SHP77 (cell line): Measurements from ENCODE around the gene COL20A1.

ENCODE experiments used
- DNase-seq, 2 experiments: peaks; one replicate each; lab custom pipeline; 2025; lab: John Stamatoyannopoulos, UW

The COL20A1 gene

GRCh38 chr20:63348828-63349515, 56.0 kb downstream of the COL20A1 start:
- no peak for DNase-seq

DNA sequence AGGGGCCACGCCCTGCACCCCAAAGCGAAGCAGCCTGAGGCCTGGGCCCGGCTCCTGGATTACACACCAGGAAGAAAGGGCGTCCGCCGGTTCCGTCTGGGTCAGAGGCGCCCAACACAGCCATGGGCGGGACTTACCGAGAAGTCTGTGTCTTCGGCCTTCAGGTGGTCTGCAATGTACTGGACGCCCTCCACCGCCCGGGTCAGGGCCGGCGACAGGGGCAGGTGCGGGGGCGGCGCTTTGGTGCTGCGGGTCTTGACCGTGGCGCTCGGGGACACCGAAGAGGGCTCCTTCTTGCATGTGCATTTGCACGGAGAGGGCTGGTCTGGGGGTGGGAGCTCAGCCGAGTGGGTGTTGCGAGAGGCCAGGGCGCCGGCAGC, 56.5 kb downstream of the COL20A1 start:
- DNase-seq = no peak

DNA sequence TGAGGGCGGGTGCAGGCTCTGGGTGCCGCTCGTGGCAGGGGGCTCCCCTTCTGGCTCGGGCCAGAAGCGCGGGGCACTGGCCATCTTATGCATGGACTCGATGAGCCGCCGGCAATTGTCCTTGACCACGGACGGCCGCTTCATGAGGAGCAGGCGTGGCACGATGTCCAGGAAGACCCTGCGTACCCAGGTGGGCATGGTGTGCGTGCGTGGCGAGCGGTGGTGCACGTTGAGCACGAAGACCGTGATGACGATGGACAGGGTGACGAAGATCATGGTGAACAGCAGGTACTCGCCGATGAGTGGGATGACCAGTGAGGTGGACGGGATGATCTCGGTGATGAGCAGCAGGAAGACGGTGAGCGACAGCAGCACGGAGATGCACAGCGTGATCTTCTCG, 57.2 kb downstream of the COL20A1 start:
- no peak for DNase-seq

- no peak for DNase-seq
Measured at GRCh38 chr20:63350597-63351325, 57.8 kb downstream of the COL20A1 start.

- DNase-seq = no peak
Measured at GRCh38 chr20:63351326-63351700, 58.3 kb downstream of the COL20A1 start.

DNA sequence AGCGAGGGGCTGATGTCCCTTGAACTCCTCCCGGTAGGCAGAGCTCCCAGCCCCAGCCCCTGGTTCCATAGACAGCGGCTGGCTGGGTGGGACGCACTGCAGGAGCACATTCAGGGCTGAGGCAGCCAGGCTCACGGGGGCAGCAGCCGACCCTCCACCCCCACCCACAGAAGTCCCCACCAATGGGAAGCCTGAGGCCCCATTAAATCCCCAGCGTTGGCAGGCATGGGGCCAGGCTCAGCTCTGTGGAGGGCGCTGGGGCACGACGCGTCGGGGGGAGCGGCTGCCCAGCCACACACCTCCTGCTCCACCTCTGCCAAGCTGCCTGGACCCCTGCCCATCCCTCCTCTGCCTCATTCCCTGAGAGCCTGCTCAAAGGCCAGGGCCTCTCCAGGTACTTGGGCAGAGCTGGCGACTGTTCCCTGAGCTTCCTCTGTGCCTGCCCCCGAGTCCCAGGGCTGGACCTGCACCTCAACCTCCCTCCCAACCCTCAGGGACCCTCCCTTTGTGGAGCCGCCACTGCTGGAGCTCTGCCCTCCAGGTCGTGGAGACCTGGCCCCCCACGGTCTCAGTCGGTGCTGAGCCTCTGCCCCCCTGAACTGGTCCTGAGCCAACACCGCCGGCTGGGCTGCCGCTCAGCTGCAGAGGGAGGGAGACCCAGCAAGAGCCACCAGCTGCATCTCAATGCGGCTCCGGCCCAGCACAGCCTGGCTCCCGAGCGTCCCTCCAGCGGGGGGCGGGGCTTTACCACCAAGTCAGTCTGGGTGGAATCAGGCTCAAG, 59.0 kb downstream of the COL20A1 start:
- DNase-seq = peak; percentile 60 to 78

GRCh38 chr20:63352811-63353221, 59.8 kb downstream of the COL20A1 start:
- DNase-seq = no peak

DNA sequence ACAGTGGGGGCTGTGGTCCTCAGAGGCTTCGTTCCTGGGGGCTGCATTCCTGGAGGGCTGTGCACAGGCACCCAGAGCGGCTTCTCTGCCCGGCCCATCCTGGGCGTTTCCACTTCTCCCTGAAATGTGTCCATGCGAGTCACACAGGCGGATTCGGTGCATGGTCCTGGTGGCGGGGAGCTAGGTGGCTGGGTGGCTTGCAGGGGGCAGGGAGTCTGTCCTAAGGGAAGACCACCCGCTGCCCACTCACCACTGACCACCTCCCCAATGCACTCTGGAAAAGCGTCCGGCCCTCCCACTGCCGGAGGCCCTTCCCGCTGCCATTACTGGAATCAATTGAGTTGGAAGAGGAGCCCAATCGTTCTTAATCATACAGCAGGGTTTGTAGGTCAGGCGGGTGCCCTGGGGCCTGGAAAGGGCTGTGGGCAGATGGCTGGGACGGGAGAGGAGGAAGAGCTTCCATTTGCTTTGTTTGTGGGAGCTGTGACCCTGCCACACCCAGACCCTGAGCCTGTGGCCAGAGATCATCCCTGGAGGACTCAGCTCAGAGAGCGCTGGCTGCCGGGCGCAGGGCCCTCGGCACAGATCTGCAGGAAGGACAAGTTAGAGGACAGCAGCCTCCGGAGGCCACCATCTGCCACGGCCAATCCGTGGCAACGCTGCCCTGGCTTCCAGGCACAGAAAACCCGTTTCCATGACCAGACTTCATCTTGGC, 61.8 kb downstream of the COL20A1 start:
- DNase-seq = no peak

DNA sequence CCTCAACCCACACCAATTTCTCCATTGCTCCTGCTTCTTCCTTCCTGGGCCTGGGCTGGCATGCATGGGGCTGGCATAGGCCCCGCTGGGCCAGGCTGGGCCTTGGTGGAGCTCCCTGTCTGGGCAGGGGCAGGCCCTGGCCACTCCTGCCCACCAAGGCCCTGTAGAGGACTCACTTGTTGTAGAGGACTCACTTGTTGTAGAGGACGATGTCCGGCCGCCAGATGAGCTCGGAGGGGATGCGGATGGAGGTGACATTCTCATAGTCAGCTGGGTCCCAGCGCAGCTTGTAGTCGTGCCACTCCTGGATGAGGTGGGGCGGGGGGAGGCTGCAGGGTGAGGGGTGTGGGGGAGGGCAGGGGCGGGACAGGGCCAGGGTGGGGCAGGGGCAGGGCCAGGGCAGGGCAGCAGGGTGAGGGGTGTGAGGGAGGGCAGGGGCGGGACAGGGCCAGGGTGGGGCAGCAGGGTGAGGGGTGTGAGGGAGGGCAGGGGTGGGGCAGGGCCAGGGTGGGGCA, 62.9 kb downstream of the COL20A1 start:
- DNase-seq = no peak

- DNase-seq = no peak
Measured at GRCh38 chr20:63356511-63356910, 63.5 kb downstream of the COL20A1 start.

DNA sequence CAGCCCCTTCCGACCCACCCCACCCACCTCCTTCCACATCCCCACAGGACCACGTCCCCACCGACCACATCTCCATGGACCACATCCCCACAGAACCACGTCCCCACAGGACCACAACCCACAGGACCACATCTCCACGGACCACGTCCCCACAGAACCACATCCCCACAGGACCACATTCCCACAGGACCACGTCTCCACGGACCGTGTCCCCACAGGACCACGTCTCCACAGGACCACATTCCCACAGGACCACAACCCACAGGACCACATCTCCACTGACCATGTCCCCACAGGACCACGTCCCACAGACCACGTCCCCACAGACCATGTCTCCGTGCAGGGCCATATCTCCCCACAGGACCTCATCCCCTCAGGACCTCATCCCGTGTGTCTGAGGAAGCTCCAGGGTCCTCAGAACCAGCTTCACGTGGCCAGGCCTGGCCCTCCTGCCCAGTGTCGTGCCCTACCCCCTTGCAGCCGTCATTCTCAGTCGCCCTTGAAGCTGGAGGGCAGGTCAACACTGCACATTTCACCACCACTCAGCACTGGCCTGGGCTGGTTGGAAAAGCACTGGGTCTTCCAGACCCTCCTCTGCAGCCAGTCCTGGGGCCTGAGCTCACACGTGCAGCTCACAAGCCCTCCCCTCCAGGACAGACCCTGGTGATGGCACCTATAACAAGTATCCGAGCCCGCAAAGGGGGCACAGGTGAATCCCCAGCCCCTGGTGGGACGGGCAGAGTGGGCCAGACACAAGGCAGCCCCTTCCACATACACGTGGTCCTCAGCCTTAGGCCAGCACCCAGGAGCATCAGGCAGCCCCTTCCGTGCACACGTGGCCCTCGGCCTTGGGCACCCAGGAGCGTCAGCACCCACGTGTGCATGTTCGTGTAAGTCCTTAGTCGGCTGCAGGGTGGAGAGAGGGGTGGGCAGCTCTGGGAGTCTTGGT, 64.2 kb downstream of the COL20A1 start:
- no peak for DNase-seq

GRCh38 chr20:63357921-63358905, 65.2 kb downstream of the COL20A1 start:
- DNase-seq = peak in 1 of 2 experiments; percentile 56

GRCh38 chr20:63359164-63359934, 66.4 kb downstream of the COL20A1 start:
- no peak for DNase-seq

- DNase-seq = no peak
Measured at GRCh38 chr20:63359937-63360849, 67.2 kb downstream of the COL20A1 start.

DNA sequence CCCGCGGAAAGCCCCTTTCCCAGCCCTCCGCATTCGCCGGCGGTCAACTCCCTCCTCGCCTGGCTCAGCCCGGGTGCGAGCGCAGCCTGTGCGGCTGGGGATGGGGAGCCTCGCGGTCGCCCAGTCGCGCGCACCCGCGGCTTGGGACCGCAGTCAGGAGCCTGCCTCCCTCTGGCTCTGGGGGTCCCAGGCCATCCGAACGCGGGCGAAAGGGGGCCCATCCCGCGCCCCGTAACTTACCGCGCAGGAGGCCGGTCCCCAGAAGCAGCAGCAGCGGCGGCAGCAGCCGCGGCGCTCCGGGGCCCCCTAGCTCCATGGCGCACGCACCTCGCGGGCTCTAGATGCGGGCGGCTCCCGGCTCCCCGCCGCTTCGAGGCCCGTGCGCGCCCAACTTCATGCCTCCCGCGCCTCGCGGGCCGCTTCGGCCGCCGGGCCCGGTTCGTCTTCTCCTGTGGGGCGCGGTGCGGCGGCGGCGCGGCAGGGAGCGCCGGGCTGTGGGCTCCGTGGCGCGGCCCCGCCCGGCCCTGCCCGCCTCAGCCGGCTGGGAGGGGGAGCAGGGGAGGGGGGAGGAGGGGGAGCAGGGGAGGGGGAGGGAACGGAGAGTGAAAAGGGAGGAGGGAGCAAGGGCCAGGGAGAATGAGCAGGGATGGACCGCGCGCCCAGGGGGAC, 68.0 kb downstream of the COL20A1 start, which contains the start of gene CHRNA4:
CHRNA4 (minus strand) TSS at position 500 of the 669 bp plus-strand sequence; CDS start at position 316, 184 bp downstream.
- no peak for DNase-seq

DNA sequence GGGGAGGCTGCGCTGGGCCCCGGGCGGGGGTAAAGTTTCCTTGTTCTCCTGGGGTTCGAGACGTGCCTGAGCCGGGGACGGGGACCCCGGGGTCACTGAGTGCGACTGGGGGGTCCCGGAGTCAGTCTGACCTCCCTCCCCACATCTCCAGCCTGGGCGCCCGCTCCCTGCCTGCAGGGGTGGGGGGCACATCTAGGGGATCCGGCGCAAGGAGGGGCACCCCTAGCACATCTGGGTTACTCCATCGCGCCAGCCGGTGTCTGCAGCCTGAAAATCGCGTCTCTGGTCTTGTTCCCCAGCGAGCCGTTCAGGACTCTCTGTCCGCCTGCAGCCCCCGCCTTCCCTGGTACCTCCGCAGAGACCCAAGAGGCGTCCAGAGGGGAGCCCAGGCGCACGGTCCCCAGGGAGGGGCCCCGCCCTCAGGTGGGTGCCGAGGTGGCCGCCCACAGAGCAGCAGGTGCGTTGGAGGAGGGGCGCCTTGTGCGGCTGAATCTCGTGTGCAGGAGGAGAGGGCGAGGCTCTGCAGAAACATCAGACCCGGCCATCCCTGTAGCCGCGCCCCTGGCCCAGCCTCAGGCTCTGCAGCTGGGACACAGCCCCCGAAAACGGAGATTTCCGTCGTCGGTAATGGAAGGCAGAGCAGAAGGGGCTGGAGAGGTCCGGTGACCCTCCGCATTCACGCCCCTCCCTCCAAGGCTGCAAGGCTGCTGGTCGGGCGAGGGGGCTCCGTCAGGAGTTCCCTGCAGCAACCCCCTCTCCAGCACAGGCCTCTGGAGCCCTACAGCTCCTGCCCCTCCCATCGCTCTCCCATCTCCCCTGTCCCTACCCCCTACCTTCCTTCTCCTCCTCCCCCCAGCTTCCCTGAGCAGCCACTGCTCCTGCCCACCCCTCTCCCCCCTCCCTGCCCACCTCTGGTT, 68.8 kb downstream of the COL20A1 start:
- no peak for DNase-seq
